SK-N-SH treated with all-trans-retinoic acid at 6 μM for 48 hours (cell line): ENCODE results near the gene ALK.

ENCODE experiments used
- ATAC-seq: fragments of 200-7000 bp; cut with Tn5 transposase; 3 replicates; pipeline ENCODE4 v1.9.1; 2020; ENCODE audit warnings: mild to moderate bottlenecking, moderate library complexity
- ARNTL ChIP-seq: fragments of 450-650 bp; formaldehyde crosslinking; IDR thresholded peaks from 2 replicates; pipeline ENCODE4 v1.5.0; 2020; ENCODE audit warnings: low read depth, mild to moderate bottlenecking, moderate library complexity, borderline replicate concordance
- BACH2 ChIP-seq: fragments of 250-450 bp; sonication (Bioruptor Pico); IDR thresholded peaks from 2 replicates; pipeline ENCODE4 v1.9.0; 2021; ENCODE audit warnings: mild to moderate bottlenecking, borderline replicate concordance
- CSDC2 ChIP-seq: fragments of 250-450 bp; sonication (Bioruptor Pico); IDR thresholded peaks from 2 replicates; pipeline ENCODE4 v1.5.0; 2020; ENCODE audit warnings: mild to moderate bottlenecking, moderate library complexity
- ESRRG ChIP-seq: fragments of 250-450 bp; sonication (Bioruptor Pico); IDR thresholded peaks from 2 replicates; pipeline ENCODE4 v1.6.1; 2021; ENCODE audit warnings: mild to moderate bottlenecking
- GLIS3 ChIP-seq: fragments of 250-450 bp; sonication (Bioruptor Pico); IDR thresholded peaks from 2 replicates; pipeline ENCODE4 v1.5.0; 2020; ENCODE audit warnings: mild to moderate bottlenecking, moderate library complexity
- ISL1 ChIP-seq: fragments of 250-450 bp; sonication (Bioruptor Pico); IDR thresholded peaks from 2 replicates; pipeline ENCODE4 v2.1.2; 2022; ENCODE audit warnings: mild to moderate bottlenecking, moderate library complexity
- OSR1 ChIP-seq: fragments of 250-450 bp; sonication (Bioruptor Pico); IDR thresholded peaks from 2 replicates; pipeline ENCODE4 v1.8.0; 2022; ENCODE audit warnings: moderate library complexity, mild to moderate bottlenecking, inconsistent platforms
- PPARA ChIP-seq: fragments of 250-450 bp; sonication (Bioruptor Pico); IDR thresholded peaks from 2 replicates; pipeline ENCODE4 v1.5.0; 2020; ENCODE audit warnings: mild to moderate bottlenecking, borderline replicate concordance
- RARB ChIP-seq: fragments of 250-450 bp; sonication (Bioruptor Pico); IDR thresholded peaks from 2 replicates; pipeline ENCODE4 v1.8.0; 2021; ENCODE audit warnings: mild to moderate bottlenecking, moderate library complexity
- SNAI2 ChIP-seq: fragments of 250-450 bp; sonication (Bioruptor Pico); IDR thresholded peaks from 2 replicates; pipeline ENCODE4 v1.5.0; 2020; ENCODE audit warnings: mild to moderate bottlenecking, moderate library complexity
- TCF4 ChIP-seq: fragments of 250-450 bp; sonication (Bioruptor Pico); IDR thresholded peaks from 2 replicates; pipeline ENCODE4 v1.8.0; 2021; ENCODE audit warnings: mild to moderate bottlenecking, moderate library complexity, borderline replicate concordance
- TOX ChIP-seq: fragments of 250-450 bp; sonication (Bioruptor Pico); IDR thresholded peaks from 2 replicates; pipeline ENCODE4 v1.8.0; 2021; ENCODE audit warnings: mild to moderate bottlenecking, moderate library complexity, borderline replicate concordance
- ZC3H10 ChIP-seq: fragments of 250-450 bp; sonication (Bioruptor Pico); IDR thresholded peaks from 2 replicates; pipeline ENCODE4 v1.5.1; 2021; ENCODE audit warnings: mild to moderate bottlenecking, moderate library complexity
- ZFP3 ChIP-seq: fragments of 250-450 bp; sonication (Bioruptor Pico); IDR thresholded peaks from 2 replicates; pipeline ENCODE4 v1.5.0; 2020; ENCODE audit warnings: mild to moderate bottlenecking, moderate library complexity
- ZFP30 ChIP-seq: fragments of 450-650 bp; formaldehyde crosslinking; IDR thresholded peaks from 2 replicates; pipeline ENCODE4 v1.5.0; 2022; ENCODE audit warnings: mild to moderate bottlenecking, moderate library complexity
- ZNF70 ChIP-seq: fragments of 450-650 bp; formaldehyde crosslinking; IDR thresholded peaks from 2 replicates; pipeline ENCODE4 v1.5.0; 2020; ENCODE audit warnings: mild to moderate bottlenecking, moderate library complexity
- ZNF8 ChIP-seq: fragments of 450-650 bp; formaldehyde crosslinking; IDR thresholded peaks from 2 replicates; pipeline ENCODE4 v1.5.0; 2020; ENCODE audit warnings: mild to moderate bottlenecking, moderate library complexity
- TF ChIP-seq, protein P1 (sequence below): fragments of 250-450 bp; sonication (Bioruptor Pico); IDR thresholded peaks from 2 replicates; pipeline ENCODE4 v1.5.1; 2020; ENCODE audit warnings: low read depth, mild to moderate bottlenecking, moderate library complexity
- TF ChIP-seq, protein P2 (sequence below): fragments of 250-450 bp; sonication (Bioruptor Pico); IDR thresholded peaks from 2 replicates; pipeline ENCODE4 v1.8.0; 2021; ENCODE audit warnings: low read depth, mild to moderate bottlenecking, moderate library complexity, borderline replicate concordance
- TF ChIP-seq, protein P3 (sequence below): fragments of 250-450 bp; sonication (Bioruptor Pico); IDR thresholded peaks from 2 replicates; pipeline ENCODE4 v1.8.0; 2020; ENCODE audit warnings: mild to moderate bottlenecking, moderate library complexity, borderline replicate concordance
- TF ChIP-seq, protein P4 (sequence below): fragments of 250-450 bp; sonication (Bioruptor Pico); IDR thresholded peaks from 2 replicates; pipeline ENCODE4 v1.5.1; 2021; ENCODE audit warnings: mild to moderate bottlenecking, moderate library complexity

ALK gene

DNA sequence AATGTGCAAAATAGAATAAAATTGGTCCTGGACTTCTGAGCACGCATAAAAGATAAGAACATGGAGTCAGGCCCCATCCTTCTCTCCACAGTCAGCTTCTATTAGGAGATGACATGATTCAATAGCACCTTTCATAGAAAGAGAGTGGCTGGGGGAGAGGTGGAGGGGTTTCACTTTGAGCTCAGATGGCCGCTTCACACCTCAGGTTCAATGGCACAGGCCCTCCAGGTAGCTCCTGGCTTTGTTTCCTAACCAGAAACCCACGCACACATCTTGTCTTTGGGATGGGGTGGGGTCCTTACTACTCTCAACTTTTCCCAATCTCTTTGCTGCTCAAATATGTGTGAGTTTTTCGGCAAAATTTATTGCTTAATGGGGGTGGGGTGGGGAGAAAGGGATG lies 473.9 kb downstream of the ALK start:
- no peak for TF ChIP-seq ESRRG (CRISPR knock-in tag)
- no peak for ATAC-seq

DNA sequence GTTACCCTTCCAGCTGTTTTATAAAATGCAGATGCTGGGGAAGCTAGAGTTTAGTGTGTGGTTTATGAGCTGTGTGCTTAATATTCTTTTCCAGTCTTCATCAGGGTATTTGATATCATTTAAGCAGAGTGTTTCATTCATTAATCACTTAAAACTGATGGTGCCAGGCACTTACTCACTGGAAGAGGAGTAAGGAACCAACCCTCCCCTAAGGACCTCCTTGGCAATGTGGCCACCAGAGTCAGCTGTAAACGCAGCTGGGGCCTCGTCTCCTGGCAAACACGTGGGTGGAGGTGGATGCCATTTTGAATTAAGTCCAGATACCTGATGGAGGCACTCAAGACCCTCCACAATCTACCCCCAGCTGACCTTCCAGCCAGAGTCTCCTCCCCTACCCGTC lies 474.5 kb downstream of the ALK start:
- TF ChIP-seq ISL1 (CRISPR knock-in tag) (no peak), PPARA (CRISPR knock-in tag) (no peak), TOX (CRISPR knock-in tag) (no peak), ZC3H10 (CRISPR knock-in tag) (no peak), ZFP30 (CRISPR knock-in tag) (no peak)
- TF ChIP-seq, all 23 proteins: peak for 0
- ATAC-seq: no peak

DNA sequence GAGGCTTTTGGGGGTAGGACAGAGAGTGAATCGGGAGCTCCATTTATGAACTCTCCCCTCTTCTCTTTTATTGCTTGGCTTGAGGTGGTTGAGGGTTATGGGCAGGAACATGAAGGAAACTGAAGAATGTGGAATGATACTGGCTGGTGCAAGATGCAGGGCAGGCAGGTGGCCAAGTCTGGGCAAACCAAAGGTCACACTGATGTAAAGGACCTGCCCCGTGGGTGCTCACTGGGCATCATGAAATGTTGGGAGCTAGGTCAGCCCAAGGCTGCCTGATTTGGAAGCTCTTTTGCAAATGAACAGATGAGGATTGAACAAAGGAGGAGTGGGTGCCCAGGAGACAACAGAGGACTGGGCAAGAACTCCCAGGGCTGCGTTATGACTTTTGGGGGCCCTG lies 477.2 kb downstream of the ALK start:
- ATAC-seq: no peak
- no peak for TF ChIP-seq ARNTL (CRISPR knock-in tag)
- TF ChIP-seq ISL1 (CRISPR knock-in tag): no peak
- TF ChIP-seq, protein P1, sequence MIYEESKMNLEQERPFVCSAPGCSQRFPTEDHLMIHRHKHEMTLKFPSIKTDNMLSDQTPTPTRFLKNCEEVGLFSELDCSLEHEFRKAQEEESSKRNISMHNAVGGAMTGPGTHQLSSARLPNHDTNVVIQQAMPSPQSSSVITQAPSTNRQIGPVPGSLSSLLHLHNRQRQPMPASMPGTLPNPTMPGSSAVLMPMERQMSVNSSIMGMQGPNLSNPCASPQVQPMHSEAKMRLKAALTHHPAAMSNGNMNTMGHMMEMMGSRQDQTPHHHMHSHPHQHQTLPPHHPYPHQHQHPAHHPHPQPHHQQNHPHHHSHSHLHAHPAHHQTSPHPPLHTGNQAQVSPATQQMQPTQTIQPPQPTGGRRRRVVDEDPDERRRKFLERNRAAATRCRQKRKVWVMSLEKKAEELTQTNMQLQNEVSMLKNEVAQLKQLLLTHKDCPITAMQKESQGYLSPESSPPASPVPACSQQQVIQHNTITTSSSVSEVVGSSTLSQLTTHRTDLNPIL (CRISPR knock-in tag): no peak
- TF ChIP-seq, protein P2, sequence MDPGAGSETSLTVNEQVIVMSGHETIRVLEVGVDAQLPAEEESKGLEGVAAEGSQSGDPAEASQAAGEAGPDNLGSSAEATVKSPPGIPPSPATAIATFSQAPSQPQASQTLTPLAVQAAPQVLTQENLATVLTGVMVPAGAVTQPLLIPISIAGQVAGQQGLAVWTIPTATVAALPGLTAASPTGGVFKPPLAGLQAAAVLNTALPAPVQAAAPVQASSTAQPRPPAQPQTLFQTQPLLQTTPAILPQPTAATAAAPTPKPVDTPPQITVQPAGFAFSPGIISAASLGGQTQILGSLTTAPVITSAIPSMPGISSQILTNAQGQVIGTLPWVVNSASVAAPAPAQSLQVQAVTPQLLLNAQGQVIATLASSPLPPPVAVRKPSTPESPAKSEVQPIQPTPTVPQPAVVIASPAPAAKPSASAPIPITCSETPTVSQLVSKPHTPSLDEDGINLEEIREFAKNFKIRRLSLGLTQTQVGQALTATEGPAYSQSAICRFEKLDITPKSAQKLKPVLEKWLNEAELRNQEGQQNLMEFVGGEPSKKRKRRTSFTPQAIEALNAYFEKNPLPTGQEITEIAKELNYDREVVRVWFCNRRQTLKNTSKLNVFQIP (CRISPR knock-in tag): no peak
- TF ChIP-seq, protein P3, sequence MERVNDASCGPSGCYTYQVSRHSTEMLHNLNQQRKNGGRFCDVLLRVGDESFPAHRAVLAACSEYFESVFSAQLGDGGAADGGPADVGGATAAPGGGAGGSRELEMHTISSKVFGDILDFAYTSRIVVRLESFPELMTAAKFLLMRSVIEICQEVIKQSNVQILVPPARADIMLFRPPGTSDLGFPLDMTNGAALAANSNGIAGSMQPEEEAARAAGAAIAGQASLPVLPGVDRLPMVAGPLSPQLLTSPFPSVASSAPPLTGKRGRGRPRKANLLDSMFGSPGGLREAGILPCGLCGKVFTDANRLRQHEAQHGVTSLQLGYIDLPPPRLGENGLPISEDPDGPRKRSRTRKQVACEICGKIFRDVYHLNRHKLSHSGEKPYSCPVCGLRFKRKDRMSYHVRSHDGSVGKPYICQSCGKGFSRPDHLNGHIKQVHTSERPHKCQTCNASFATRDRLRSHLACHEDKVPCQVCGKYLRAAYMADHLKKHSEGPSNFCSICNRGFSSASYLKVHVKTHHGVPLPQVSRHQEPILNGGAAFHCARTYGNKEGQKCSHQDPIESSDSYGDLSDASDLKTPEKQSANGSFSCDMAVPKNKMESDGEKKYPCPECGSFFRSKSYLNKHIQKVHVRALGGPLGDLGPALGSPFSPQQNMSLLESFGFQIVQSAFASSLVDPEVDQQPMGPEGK (CRISPR knock-in tag): no peak
- no peak for TF ChIP-seq TCF4 (CRISPR knock-in tag)
- TF ChIP-seq GLIS3 (CRISPR knock-in tag): no peak
- TF ChIP-seq BACH2 (CRISPR knock-in tag): no peak
- TF ChIP-seq ESRRG (CRISPR knock-in tag): no peak
- TF ChIP-seq PPARA (CRISPR knock-in tag): no peak
- no peak for TF ChIP-seq OSR1 (CRISPR knock-in tag)
- TF ChIP-seq SNAI2 (CRISPR knock-in tag): no peak
- no peak for TF ChIP-seq RARB (CRISPR knock-in tag)

DNA sequence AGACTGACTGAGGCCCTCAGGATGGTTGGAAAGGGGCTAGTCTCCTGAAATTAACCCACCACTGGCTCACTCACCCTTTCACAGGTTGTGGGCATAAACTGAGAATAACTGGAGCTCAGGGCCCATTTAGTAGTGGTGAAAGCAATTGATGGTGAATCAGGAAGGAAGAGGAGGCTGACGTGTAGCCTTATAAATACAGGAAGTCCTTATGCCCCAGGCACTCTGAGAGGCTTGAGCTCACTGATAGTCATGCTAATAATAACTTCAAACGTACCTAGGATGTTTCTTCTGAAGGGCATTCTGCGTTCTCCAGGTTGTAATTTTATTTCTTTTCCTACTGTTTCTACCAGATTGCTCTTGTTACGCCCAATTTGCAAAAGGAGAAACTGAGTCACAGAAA lies 477.8 kb downstream of the ALK start:
- no peak for TF ChIP-seq ARNTL (CRISPR knock-in tag)
- no peak for TF ChIP-seq SNAI2 (CRISPR knock-in tag)
- no peak for TF ChIP-seq ZFP30 (CRISPR knock-in tag)
- TF ChIP-seq PPARA (CRISPR knock-in tag): no peak
- TF ChIP-seq, protein P4, sequence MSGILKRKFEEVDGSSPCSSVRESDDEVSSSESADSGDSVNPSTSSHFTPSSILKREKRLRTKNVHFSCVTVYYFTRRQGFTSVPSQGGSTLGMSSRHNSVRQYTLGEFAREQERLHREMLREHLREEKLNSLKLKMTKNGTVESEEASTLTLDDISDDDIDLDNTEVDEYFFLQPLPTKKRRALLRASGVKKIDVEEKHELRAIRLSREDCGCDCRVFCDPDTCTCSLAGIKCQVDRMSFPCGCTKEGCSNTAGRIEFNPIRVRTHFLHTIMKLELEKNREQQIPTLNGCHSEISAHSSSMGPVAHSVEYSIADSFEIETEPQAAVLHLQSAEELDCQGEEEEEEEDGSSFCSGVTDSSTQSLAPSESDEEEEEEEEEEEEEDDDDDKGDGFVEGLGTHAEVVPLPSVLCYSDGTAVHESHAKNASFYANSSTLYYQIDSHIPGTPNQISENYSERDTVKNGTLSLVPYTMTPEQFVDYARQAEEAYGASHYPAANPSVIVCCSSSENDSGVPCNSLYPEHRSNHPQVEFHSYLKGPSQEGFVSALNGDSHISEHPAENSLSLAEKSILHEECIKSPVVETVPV: no peak
- TF ChIP-seq GLIS3 (CRISPR knock-in tag): no peak
- TF ChIP-seq ZNF8 (CRISPR knock-in tag): no peak
- TF ChIP-seq, protein P3 (CRISPR knock-in tag): no peak
- TF ChIP-seq, all 23 proteins: peak for 0
- ATAC-seq: no peak

DNA sequence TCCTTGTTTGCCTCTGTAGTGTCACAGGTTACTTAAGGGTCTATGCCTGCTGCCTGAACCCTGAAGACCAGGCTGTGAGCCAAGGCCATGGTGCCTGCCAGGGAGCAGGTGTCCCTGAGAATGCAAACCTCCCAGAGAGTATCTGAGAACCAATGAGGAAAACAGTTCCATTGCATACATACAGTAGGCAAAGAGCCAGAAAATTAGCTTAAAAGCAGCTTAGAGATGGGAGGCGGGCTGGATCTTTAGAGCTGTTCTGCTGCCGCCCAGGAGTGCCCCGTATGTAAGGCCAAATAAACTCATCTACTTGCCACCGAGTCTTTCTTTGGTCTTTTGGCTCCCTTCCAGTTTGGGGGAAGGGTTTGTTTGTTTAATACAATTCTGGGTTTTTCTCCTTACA lies 478.2 kb downstream of the ALK start:
- TF ChIP-seq ZC3H10 (CRISPR knock-in tag) (no peak), PPARA (CRISPR knock-in tag) (no peak), ZNF8 (CRISPR knock-in tag) (no peak), TOX (CRISPR knock-in tag) (no peak), ZFP3 (CRISPR knock-in tag) (no peak), GLIS3 (CRISPR knock-in tag) (no peak), CSDC2 (no peak), RARB (CRISPR knock-in tag) (no peak), ZNF70 (CRISPR knock-in tag) (no peak), ZFP30 (CRISPR knock-in tag) (no peak)
- TF ChIP-seq, protein P2 (CRISPR knock-in tag): no peak
- TF ChIP-seq, all 23 proteins: peak for 0
- no peak for ATAC-seq
